ENCODE data around the gene ZNF441.
"Not testable (repeated sequence)": the region's sequence is repeated elsewhere in the genome, so short reads cannot be mapped to it uniquely, and the experiment has no call there.

ZNF441 gene

DNA sequence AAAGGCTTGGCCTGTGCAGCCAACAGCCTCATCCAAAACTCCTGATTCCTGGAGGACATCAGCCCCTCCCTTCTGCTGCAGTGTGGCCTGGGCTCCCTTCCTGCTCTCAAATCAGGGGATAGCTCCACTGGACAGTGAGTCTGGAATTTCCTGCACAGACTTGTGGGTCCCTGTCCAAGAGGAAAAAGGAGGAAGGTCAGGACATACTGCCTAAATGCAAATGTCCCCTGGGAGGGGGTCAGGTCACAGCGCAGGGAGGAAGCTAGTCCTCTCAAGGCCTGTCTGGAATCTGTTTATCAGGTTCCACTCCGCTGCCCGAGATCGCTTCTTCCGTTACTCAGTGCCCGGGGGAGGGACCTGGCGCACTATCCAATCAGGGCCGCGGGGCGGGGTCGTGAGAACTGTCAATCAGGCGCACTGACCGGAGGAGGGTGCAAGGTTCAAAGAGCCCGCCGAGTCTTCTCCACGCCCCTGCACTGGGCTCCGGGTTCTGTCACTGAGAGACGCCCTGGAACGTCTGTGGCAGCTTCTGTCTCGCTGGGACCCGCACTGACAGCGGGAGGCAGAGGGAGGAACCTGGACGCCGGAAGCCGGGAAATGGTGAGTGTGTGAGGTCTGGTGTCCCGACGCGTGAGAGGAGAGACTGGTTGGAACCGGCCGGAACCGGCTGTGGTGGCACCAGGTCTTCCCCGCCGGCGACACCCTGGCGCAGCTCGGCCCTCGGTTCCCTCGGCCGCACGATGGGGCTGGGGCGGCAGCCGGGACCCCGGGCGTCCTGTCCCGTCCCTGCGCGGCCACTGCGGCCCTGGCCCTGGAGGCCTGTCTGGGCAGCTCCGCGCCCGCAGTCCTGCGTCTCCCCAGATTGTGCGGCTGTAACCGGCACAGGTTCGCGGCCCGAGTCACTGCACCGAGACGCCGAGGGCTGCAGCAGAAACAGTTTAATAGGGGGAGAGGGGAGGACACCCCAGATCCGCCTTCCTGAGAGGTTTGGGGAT is at the start of gene ZNF441:
Gene ZNF441 (plus strand): TSS at position 404 of the 995 bp plus-strand sequence. CDS start 194 bp downstream, at position 598.
- in situ Hi-C loops (cut with MboI; ENCODE audit: low sequenced_read_pairs): no loop called here

- in situ Hi-C loops (cut with MboI; ENCODE audit: low sequenced_read_pairs): no loop called here
Measured at GRCh38 chr19:11721681-11722080, 45.1 kb upstream of the ZNF441 start.

DNA sequence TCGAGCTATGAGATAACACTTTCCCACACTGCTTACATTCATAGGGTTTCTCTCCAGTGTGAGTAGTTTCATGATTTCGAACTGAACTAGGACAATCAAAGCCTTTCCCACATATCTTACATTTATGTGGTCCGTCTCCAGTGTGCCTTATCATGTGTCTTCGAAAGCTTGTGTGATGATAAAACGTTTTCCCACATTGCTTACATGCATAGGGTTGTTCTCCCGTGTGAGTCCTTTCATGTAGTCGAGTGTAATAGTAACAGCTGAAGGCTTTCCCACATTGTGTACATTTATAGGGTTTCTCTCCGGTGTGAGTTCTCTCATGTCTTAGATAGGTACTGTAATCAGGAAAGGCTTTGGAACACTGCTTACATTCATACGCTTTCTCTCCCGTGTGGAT is 44.4 kb upstream of the ZNF441 start:
- in situ Hi-C loops (cut with MboI; ENCODE audit: low sequenced_read_pairs): no loop called here

DNA sequence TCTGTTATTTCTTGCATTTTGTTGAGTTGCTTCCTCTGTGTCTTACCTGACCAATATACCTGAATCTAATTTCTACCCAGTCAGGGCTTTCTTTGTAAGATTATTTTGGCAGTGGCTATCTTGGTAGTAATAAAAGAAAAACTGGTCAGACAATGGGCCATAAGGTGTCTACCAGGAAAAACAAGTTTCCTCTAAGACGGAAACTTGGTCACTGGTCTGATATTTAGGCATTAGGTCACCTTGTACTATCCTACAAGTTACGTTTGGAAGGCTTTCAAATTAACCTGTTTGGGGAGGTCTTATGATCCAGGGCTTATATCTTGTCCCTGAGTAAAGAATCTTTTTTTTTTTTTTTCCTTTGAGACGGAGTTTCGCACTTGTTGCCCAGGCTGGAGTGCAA is 37.2 kb upstream of the ZNF441 start:
- in situ Hi-C loops (cut with MboI; ENCODE audit: low sequenced_read_pairs): no loop called here

- in situ Hi-C loops (cut with MboI; ENCODE audit: low sequenced_read_pairs): no loop called here
Measured at GRCh38 chr19:11735375-11735774, 31.4 kb upstream of the ZNF441 start.

- in situ Hi-C loops (cut with MboI; ENCODE audit: low sequenced_read_pairs): no loop called here
Measured at GRCh38 chr19:11736696-11737095, 30.1 kb upstream of the ZNF441 start.

GRCh38 chr19:11737964-11738745 is 28.6 kb upstream of the ZNF441 start:
- in situ Hi-C loops (cut with MboI; ENCODE audit: low sequenced_read_pairs): no loop called here

GRCh38 chr19:11738746-11739620 is 27.8 kb upstream of the ZNF441 start, which contains the start of gene ZNF823:
TSS of gene ZNF823 (minus strand) at chr19:11738946. CDS start at chr19:11738819, 127 bp downstream.
- in situ Hi-C loops (cut with MboI; ENCODE audit: low sequenced_read_pairs): no loop called here

GRCh38 chr19:11745869-11746268 is 20.9 kb upstream of the ZNF441 start:
- in situ Hi-C loops (cut with MboI; ENCODE audit: low sequenced_read_pairs): no loop called here

GRCh38 chr19:11747277-11747676 is 19.5 kb upstream of the ZNF441 start:
- in situ Hi-C loops (cut with MboI; ENCODE audit: low sequenced_read_pairs): no loop called here

DNA sequence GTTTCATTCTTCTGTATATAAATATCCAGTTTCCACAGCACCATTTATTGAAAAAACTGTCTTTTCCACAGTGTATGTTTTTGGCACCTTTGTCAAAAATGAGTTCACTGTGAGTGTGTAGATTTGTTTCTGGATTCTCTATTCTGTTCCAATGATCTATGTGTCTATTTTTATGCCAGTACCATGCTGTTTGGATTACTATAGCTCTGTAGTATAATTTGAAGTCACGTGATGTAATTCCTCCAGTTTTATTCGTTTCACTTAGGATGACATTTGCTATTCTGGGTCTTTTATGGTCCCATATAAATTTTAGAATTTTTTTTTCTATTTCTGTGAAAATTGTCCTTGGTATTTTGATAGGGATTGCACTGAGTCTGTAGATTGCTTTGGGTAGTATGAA is 17.0 kb upstream of the ZNF441 start:
- in situ Hi-C loops (cut with MboI; ENCODE audit: low sequenced_read_pairs): no loop called here

- in situ Hi-C loops (cut with MboI; ENCODE audit: low sequenced_read_pairs): no loop called here
Measured at GRCh38 chr19:11752244-11752736, 14.5 kb upstream of the ZNF441 start.

DNA sequence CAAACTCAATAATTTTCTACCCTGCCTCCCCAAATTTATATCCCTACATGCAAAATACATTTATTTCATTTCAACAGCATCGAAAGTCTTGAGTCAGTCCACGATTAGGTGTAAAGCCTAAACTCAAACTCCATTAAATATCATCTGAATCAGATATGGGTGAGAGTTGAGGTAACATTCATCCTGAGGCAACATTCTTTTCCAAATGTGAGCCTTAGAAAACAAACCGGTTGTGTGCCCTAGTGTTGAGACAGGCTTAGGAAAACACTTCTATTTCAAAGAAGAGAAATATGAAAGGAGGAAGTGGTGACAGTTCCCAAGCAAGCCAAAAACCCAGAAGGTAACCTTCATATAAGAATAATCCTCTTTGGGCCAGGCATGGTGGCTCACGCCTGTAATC is 12.1 kb upstream of the ZNF441 start:
- in situ Hi-C loops (cut with MboI; ENCODE audit: low sequenced_read_pairs): no loop called here

DNA sequence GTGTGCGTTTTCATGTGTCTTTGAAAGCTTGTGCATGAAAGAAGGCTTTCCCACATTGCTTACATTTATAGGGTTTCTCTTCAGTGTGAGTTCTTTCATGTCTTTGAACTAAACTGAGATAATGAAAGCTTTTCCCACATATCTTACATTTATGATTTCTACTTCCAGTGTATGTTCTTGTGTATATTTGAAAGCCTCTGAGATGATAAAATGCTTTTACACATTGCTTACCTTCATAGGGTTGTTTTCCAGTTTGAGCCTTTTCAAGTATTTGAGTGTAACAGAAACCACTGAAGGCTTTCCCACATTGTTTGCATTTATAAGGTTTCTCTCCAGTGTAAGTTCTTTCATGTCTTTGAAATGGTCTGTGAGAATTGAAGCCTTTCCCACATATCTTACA is 9.8 kb upstream of the ZNF441 start:
- in situ Hi-C loops (cut with MboI; ENCODE audit: low sequenced_read_pairs): no loop called here

- in situ Hi-C loops (cut with MboI; ENCODE audit: low sequenced_read_pairs): no loop called here
Measured at GRCh38 chr19:11759805-11760204, 7.0 kb upstream of the ZNF441 start.

- in situ Hi-C loops (cut with MboI; ENCODE audit: low sequenced_read_pairs): no loop called here
Measured at GRCh38 chr19:11763117-11763516, 3.7 kb upstream of the ZNF441 start.

GRCh38 chr19:11763611-11764010 is 3.2 kb upstream of the ZNF441 start:
- in situ Hi-C loops (cut with MboI; ENCODE audit: low sequenced_read_pairs): no loop called here

- in situ Hi-C loops (cut with MboI; ENCODE audit: low sequenced_read_pairs): no loop called here
Measured at GRCh38 chr19:11767633-11768133, 883 bp downstream of the ZNF441 start.

DNA sequence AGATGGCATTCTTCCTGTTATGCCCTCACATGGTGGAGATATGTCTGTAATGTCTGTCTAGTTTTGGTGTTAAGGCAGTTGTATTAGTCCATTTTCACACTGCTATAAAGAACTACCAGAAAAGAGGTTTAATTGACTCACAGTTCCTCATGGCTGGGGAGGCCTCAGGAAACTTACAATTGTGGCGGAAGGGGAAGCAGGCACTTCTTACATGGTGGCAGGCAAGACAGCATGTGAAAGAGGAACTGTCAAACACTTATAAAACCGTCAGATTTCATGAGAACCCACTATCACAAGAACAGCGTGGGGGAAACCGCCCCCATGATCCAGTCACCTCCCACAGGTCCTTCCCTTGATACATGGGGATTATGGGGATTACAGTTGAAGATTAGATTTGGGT is 3.2 kb downstream of the ZNF441 start:
- in situ Hi-C loops (cut with MboI; ENCODE audit: low sequenced_read_pairs): no loop called here

DNA sequence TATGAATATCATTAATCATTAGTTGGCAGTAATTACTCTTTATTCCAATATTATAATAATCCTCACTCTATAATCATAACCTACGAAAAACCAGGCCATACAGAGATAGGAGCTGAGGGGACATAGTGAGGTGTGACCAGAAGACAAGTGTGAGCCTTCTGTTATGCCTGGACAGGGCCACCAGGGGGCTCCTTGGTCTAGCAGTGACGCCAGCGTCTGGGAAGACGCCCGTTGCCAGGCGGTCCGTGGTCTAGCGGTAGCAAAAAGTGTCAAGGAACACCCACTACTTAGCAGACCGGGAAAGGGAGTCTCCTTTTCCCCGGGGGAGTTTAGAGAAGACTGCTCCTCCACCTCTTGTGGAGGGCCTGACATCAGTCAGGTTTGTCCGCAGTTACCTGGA is 4.7 kb downstream of the ZNF441 start:
- in situ Hi-C loops (cut with MboI; ENCODE audit: low sequenced_read_pairs): not testable (repeated sequence)
